GM12878 (cell line): ENCODE measurements around the gene SORCS2.

Experiments used
- CTCF ChIP-seq, 3 experiments: IDR thresholded peaks in 2 of 3; conservative IDR thresholded peaks in 1 of 3; 2 replicates each; pipeline ENCODE4 v1.5.1; 2011; ENCODE audit warnings: low read depth in 3 of 3, low read length in 3 of 3, mild to moderate bottlenecking in 3 of 3, control low read depth in 2 of 3, moderate library complexity in 2 of 3, inconsistent platforms in 1 of 3, mixed read lengths in 1 of 3; ENCODE audit not compliant: control insufficient read depth in 2 of 3, insufficient read depth in 1 of 3; ENCODE audit errors: extremely low read depth in 1 of 3
- PAX5 ChIP-seq: IDR thresholded peaks from 2 replicates; pipeline ENCODE4 v1.6.1; 2011; ENCODE audit warnings: low read depth, low read length, borderline replicate concordance
- RELA ChIP-seq: fragments of 450-650 bp; IDR thresholded peaks from 2 replicates; pipeline ENCODE4 v1.8.0; 2014; ENCODE audit warnings: borderline replicate concordance; ENCODE audit not compliant: partially characterized antibody
- TCF12 ChIP-seq: IDR thresholded peaks from 2 replicates; pipeline ENCODE4 v1.6.1; 2011; ENCODE audit warnings: low read depth, mild to moderate bottlenecking, low read length
- ZNF207 ChIP-seq: fragments of 450-650 bp; IDR thresholded peaks from 2 replicates; pipeline ENCODE4 v1.6.1; 2014; ENCODE audit warnings: antibody characterized with exemption, mild to moderate bottlenecking, borderline replicate concordance
- TF ChIP-seq, protein P1 (sequence below): fragments of 450-650 bp; IDR thresholded peaks from 2 replicates; pipeline ENCODE4 v1.6.1; 2016; ENCODE audit warnings: mild to moderate bottlenecking, moderate library complexity, borderline replicate concordance

DNA sequence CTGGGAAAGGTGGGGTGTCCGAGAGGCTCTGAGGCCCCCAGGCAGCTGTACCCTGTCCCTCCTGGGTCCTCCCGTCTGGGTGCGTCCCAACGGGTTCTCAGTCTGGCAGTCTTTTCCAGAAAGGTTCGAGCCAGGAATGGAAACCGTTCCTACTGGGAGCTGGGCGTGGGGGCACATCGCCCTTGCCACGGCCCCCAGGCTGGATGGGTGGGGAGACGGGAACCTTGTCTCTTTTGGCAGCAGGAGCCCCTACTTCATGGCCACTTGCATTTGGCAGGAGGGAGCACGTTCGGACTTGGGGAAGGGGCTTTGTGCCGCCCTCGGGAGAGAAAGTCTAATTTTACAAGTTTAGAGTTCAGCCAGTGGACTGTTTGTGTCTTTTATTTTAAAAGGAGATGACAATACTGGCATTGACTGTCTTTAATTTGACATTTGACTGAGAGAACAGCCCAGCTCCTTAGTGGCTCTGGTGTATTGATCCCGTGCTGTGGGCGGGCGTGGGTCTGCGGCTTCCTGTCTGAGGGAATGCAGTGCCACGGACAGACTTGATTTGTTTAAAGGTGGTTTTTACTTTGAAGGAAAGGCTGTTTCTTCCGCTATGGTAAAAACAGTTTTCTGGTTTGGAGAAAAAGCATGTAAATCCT is 95.1 kb downstream of the SORCS2 start:
- no peak for TF ChIP-seq CTCF (IDR thresholded peaks at IDR 0.05 in 2 of 3, conservative IDR thresholded peaks at IDR 0.05 in 1 of 3; ENCODE audit: control insufficient read depth in 2 of 3, extremely low read depth in 1 of 3, insufficient read depth in 1 of 3, low read depth in 3 of 3, low read length in 3 of 3)
- no peak for TF ChIP-seq RELA
- TF ChIP-seq ZNF207: no peak
- no peak for TF ChIP-seq PAX5
- TF ChIP-seq, protein P1, sequence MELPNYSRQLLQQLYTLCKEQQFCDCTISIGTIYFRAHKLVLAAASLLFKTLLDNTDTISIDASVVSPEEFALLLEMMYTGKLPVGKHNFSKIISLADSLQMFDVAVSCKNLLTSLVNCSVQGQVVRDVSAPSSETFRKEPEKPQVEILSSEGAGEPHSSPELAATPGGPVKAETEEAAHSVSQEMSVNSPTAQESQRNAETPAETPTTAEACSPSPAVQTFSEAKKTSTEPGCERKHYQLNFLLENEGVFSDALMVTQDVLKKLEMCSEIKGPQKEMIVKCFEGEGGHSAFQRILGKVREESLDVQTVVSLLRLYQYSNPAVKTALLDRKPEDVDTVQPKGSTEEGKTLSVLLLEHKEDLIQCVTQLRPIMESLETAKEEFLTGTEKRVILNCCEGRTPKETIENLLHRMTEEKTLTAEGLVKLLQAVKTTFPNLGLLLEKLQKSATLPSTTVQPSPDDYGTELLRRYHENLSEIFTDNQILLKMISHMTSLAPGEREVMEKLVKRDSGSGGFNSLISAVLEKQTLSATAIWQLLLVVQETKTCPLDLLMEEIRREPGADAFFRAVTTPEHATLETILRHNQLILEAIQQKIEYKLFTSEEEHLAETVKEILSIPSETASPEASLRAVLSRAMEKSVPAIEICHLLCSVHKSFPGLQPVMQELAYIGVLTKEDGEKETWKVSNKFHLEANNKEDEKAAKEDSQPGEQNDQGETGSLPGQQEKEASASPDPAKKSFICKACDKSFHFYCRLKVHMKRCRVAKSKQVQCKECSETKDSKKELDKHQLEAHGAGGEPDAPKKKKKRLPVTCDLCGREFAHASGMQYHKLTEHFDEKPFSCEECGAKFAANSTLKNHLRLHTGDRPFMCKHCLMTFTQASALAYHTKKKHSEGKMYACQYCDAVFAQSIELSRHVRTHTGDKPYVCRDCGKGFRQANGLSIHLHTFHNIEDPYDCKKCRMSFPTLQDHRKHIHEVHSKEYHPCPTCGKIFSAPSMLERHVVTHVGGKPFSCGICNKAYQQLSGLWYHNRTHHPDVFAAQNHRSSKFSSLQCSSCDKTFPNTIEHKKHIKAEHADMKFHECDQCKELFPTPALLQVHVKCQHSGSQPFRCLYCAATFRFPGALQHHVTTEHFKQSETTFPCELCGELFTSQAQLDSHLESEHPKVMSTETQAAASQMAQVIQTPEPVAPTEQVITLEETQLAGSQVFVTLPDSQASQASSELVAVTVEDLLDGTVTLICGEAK: no peak
- no peak for TF ChIP-seq TCF12
